Measurements from ENCODE around the gene SCT. TPM values are rescaled to one million over a fixed set of nuclear protein-coding genes. Genes with fewer than 3 reads are reported as not detected.

The SCT gene
- total RNA-seq, 2 experiments from 2014 or later = not detected

DNA sequence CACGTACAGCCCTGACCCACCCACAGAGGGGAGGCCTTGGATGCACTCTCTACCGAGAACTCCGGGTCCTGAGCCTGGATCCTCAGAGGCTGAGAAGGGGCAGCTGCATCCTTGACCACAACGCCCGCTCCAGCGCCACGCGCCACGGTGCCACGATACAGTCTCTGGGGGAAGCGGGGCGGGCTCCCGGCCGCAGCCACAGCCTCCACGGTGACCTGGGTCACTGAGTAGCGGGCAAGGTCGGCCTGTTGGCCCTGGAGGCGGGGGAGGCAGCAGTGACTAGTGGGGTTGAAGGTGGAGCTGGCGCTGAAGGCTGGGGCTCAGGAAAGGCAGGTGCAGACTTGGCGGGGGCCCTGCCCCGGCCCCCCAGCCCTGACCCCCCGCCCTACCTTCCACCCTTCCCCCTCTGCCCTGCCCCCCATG, 7.3 kb downstream of the SCT start:
- peaks cover under 1% of the 10 kb centered on the region for H3K36me3 ChIP-seq (ENCODE audit: insufficient read depth, low read length)
- peaks cover 6% of the 10 kb centered on the region for H3K27me3 Mint-ChIP-seq
- H3K27me3 ChIP-seq (ENCODE audit: control insufficient read depth in 1 of 2, insufficient read depth in 2 of 2, low read length in 2 of 2) = peaks cover 1 to 4% of the 10 kb centered on the region in 2 experiments
- no peak overlapping the region for H3K27ac ChIP-seq (ENCODE audit: low read depth in 1 of 2, low read length in 2 of 2)
- no peaks in the 10 kb centered on the region for H3K9me3 Mint-ChIP-seq
- TF ChIP-seq, protein P1, sequence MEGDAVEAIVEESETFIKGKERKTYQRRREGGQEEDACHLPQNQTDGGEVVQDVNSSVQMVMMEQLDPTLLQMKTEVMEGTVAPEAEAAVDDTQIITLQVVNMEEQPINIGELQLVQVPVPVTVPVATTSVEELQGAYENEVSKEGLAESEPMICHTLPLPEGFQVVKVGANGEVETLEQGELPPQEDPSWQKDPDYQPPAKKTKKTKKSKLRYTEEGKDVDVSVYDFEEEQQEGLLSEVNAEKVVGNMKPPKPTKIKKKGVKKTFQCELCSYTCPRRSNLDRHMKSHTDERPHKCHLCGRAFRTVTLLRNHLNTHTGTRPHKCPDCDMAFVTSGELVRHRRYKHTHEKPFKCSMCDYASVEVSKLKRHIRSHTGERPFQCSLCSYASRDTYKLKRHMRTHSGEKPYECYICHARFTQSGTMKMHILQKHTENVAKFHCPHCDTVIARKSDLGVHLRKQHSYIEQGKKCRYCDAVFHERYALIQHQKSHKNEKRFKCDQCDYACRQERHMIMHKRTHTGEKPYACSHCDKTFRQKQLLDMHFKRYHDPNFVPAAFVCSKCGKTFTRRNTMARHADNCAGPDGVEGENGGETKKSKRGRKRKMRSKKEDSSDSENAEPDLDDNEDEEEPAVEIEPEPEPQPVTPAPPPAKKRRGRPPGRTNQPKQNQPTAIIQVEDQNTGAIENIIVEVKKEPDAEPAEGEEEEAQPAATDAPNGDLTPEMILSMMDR (IDR thresholded peaks at IDR 0.05) = no peak
- H3K36me3 Mint-ChIP-seq (ENCODE audit: low read depth) = no peaks in the 10 kb centered on the region
- H3K4me1 ChIP-seq (ENCODE audit: insufficient read depth, low read length) = peaks cover 19% of the 10 kb centered on the region
- no peaks in the 10 kb centered on the region for H3K9me3 ChIP-seq (ENCODE audit: control insufficient read depth in 1 of 2, insufficient read depth in 1 of 2, low read length in 2 of 2)
- POLR2A ChIA-PET = no interaction called here
- peaks cover 5% of the 10 kb centered on the region for H3K4me1 Mint-ChIP-seq (ENCODE audit: low read depth)
- no peak overlapping the region for H3K27ac Mint-ChIP-seq
- H3K4me3 ChIP-seq (ENCODE audit: low read length) = no peak overlapping the region
- H3K4me3 Mint-ChIP-seq = no peak overlapping the region
- intact Hi-C loops (cut with DNase I, micrococcal nuclease) = loop anchor here in 1 of 2 experiments (5.0 kb wide), 1 partner anchor 308 kb away; the partner anchor contains the start of gene AP2A2
- CTCF ChIA-PET = no interaction called here
- DNase-seq = peak in 2 of 14 experiments; percentile 27 to 29
- no peak for ATAC-seq (ENCODE audit: poor library complexity)

DNA sequence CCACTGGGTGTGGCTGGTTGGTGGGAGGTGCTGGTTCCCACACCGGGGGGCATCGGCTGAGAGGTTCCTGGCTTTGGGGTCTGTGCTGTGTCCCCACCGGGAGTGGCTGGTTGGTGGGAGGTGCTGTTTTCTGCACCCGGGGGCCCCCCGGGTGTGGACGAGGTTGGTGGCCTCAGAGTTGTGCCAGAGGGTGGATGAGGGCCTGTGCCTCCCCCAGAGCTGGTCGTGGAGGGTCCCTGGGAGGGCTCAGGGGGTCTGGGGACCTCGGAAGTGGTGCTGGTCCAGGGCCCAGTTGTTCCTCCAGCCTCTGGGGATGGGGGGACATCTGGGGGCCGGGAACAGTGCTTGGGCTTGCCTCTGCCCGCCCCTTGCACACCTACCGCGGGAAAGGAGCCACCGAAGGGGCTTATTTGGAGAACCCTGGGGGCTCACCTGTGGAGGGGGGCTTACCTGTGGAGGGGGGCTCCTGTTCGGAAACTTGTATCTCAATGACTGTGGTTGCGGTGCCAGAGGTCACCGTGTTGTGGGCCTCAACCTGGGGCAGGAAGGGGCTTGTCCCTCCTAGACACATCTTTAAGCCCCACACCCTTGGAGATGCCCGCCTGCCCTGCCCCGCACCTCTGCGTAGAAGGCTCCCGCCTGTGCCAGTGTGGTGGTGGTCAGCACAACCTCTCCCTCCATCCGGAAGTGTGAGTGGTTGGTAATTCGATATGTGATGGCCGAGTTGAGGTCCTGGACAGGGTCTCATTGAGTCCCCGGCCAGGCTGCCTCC, 7.9 kb downstream of the SCT start:
- Mint-ChIP-seq H3K27me3 (peaks cover 6% of the 10 kb centered on the region), H3K27ac (no peak overlapping the region), H3K4me3 (no peak overlapping the region), H3K9me3 (no peaks in the 10 kb centered on the region), H3K4me1 (ENCODE audit: low read depth) (peaks cover 11% of the 10 kb centered on the region), H3K36me3 (ENCODE audit: low read depth) (peaks cover 5% of the 10 kb centered on the region)
- DNase-seq (no peak), ATAC-seq (ENCODE audit: poor library complexity) (no peak)
- H3K36me3 ChIP-seq (ENCODE audit: insufficient read depth, low read length) = peaks cover 6% of the 10 kb centered on the region
- H3K9me3 ChIP-seq (ENCODE audit: control insufficient read depth in 1 of 2, insufficient read depth in 1 of 2, low read length in 2 of 2) = no peaks in the 10 kb centered on the region
- H3K27me3 ChIP-seq (ENCODE audit: control insufficient read depth in 1 of 2, insufficient read depth in 2 of 2, low read length in 2 of 2) = no peaks in the 10 kb centered on the region
- TF ChIP-seq, protein P1 (IDR thresholded peaks at IDR 0.05) = no peak
- no peak overlapping the region for H3K27ac ChIP-seq (ENCODE audit: low read depth in 1 of 2, low read length in 2 of 2)
- ChIA-PET POLR2A (no interaction called here), CTCF (no interaction called here)
- peaks cover 25% of the 10 kb centered on the region for H3K4me1 ChIP-seq (ENCODE audit: insufficient read depth, low read length)
- no peak overlapping the region for H3K4me3 ChIP-seq (ENCODE audit: low read length)
- intact Hi-C loops (cut with DNase I, micrococcal nuclease) = loop anchor here in 1 of 2 experiments (5.0 kb wide), 1 partner anchor 308 kb away; the partner anchor contains the start of gene AP2A2

- H3K4me1 Mint-ChIP-seq (ENCODE audit: low read depth) = peaks cover 12% of the 10 kb centered on the region
- TF ChIP-seq, protein P1 (IDR thresholded peaks at IDR 0.05) = no peak
These were observed 8.9 kb downstream of the SCT start for GRCh38 chr11:617912-618682.

More at GRCh38 chr11:617912-618682, 8.9 kb downstream of the SCT start:
- no peak overlapping the region for H3K27ac Mint-ChIP-seq
- ChIA-PET CTCF (no interaction called here), POLR2A (no interaction called here)
- H3K36me3 Mint-ChIP-seq (ENCODE audit: low read depth) = peaks cover 5% of the 10 kb centered on the region
- Histone ChIP-seq H3K27ac (ENCODE audit: low read depth in 1 of 2, low read length in 2 of 2) (no peak overlapping the region), H3K4me1 (ENCODE audit: insufficient read depth, low read length) (peaks cover 33% of the 10 kb centered on the region), H3K4me3 (ENCODE audit: low read length) (no peak overlapping the region), H3K9me3 (ENCODE audit: control insufficient read depth in 1 of 2, insufficient read depth in 1 of 2, low read length in 2 of 2) (no peaks in the 10 kb centered on the region), H3K27me3 (ENCODE audit: control insufficient read depth in 1 of 2, insufficient read depth in 2 of 2, low read length in 2 of 2) (no peaks in the 10 kb centered on the region), H3K36me3 (ENCODE audit: insufficient read depth, low read length) (peaks cover 12% of the 10 kb centered on the region)
- H3K27me3 Mint-ChIP-seq = peaks cover under 1% of the 10 kb centered on the region
- DNase-seq (peak in 1 of 14 experiments; percentile 30), ATAC-seq (ENCODE audit: poor library complexity) (no peak)
- H3K4me3 Mint-ChIP-seq = peak overlapping the region; percentile 34
- no peaks in the 10 kb centered on the region for H3K9me3 Mint-ChIP-seq
- intact Hi-C loops (cut with DNase I, micrococcal nuclease) = loop anchor here in 1 of 2 experiments (5.0 kb wide), 1 partner anchor 309 kb away; the partner anchor contains the start of gene AP2A2

Data from CD4-positive, alpha-beta T cell (primary cell).